Body of pancreas (tissue), 4 donors: ENCODE results near the gene KRT71. TPM values are rescaled to one million over a fixed set of nuclear protein-coding genes. Genes with fewer than 3 reads are reported as not detected.

Source experiments
- ATAC-seq: fragments of 150-250 bp; one replicate; pipeline ENCODE4 v1.9.1; 2016
- DNase-seq, 4 donors: peaks; one replicate each; pipeline ENCODE4 v3.0.0-alpha.2; 2019
- H3K27ac ChIP-seq, 4 donors: fragments of 200-600 bp; sonication (generic); 1 replicate in 3 of 4; 2 replicates in 1 of 4; pipeline versions ENCODE4 v1.5.1 to v1.6.1; 2016 to 2019; ENCODE audit warnings: mild to moderate bottlenecking in 1 of 4, mixed read lengths in 1 of 4, moderate library complexity in 1 of 4
- H3K27me3 ChIP-seq, 2 donors: fragments of 200-600 bp; sonication (generic); one replicate each; pipeline ENCODE4 v1.6.0; 2016; ENCODE audit warnings: mild to moderate bottlenecking in 1 of 2
- H3K36me3 ChIP-seq, 2 donors: fragments of 200-600 bp; sonication (generic); replicated peaks in 1 of 2; 2 replicates each; pipeline ENCODE4 v1.5.1; 2016; ENCODE audit warnings: low read depth in 2 of 2; ENCODE audit not compliant: insufficient read depth in 1 of 2
- H3K4me1 ChIP-seq: fragments of 200-600 bp; sonication (generic); one replicate; pipeline ENCODE4 v1.6.0; 2016
- H3K4me3 ChIP-seq, 2 donors: fragments of 200-600 bp; sonication (generic); 1 replicate in 1 of 2; 2 replicates in 1 of 2; pipeline ENCODE4 v1.5.1; 2016 to 2019
- H3K9me3 ChIP-seq, 3 donors: fragments of 200-600 bp; sonication (generic); 1 replicate in 2 of 3; 2 replicates in 1 of 3; pipeline ENCODE4 v1.5.1; 2016
- POLR2A ChIP-seq, 3 donors: fragments of 450-650 bp; IDR thresholded peaks; one replicate each; pipeline ENCODE4 v1.6.1; 2016; ENCODE audit warnings: antibody characterized with exemption in 3 of 3, mild to moderate bottlenecking in 2 of 3
- WGBS, 2 donors: methylation state at CpG; one replicate each; pipeline ENCODE4 v1.1.5; 2017; 5-methylcytosine and 5-hydroxymethylcytosine counted together
- intact Hi-C: fragments of 100-400 bp; cut with DNase I; formaldehyde crosslinking; loops from one replicate; pipeline ENCODE4 v1.15.1; 2023
- total RNA-seq, 2 donors: library from RNA; depleted of rRNA; stranded (reverse); fragments of >200 nt; gene quantifications; one replicate each; pipeline ENCODE4 v1.1.0, GENCODE V29; 2016
- TF ChIP-seq, protein P1 (sequence below), 7 experiments: fragments of 450-650 bp in 4 of 7; fragments of 200-600 bp in 3 of 7; sonication (generic) in 3 of 7; IDR thresholded peaks; one replicate each; pipeline ENCODE4 v1.5.1; 2016 to 2019; ENCODE audit warnings: antibody characterized with exemption in 7 of 7

KRT71 gene
- total RNA-seq, 2 donors from 2014 or later: not detected

DNA sequence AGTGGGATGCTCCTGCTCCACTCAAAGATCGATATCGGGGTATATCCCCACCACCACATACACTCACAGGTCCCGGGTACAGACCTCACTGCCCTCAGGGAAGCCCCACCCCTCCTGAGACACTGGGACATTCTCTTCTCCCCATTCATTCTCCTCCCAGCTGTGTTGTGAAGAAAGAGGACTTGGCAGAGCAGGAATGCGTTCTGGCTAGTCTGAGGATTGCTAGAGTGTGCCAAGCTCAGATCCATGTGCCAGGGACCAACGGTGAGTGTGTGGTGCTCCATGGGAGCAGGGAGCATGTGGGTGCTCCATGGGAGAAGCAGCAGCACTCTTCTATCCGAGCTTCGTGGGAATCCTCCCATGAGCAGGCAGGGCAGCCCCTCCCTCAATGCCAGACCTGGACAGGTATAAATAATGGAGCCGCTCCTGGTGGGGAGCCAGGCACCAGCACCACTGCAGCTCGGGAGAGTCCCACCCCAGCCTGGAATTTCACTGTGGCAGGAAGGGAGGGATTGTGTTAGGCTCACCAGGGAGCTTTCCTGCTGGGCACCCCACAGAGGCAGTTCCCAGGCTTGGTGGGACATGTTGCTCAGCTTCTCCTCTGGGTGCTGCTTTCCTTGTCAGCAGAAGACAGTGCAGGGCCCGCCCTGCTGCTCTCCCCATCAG is 30.5 kb downstream of the KRT71 start:
- Histone ChIP-seq H3K4me3 (no peak overlapping the region), H3K27ac (peak overlapping the region in 3 of 4 donors; percentile 65 to 76 (median 68)), H3K4me1 (peaks cover 30% of the 10 kb centered on the region), H3K27me3 (no peaks in the 10 kb centered on the region), H3K9me3 (no peaks in the 10 kb centered on the region), H3K36me3 (no peaks in the 10 kb centered on the region)
- TF ChIP-seq, protein P1, sequence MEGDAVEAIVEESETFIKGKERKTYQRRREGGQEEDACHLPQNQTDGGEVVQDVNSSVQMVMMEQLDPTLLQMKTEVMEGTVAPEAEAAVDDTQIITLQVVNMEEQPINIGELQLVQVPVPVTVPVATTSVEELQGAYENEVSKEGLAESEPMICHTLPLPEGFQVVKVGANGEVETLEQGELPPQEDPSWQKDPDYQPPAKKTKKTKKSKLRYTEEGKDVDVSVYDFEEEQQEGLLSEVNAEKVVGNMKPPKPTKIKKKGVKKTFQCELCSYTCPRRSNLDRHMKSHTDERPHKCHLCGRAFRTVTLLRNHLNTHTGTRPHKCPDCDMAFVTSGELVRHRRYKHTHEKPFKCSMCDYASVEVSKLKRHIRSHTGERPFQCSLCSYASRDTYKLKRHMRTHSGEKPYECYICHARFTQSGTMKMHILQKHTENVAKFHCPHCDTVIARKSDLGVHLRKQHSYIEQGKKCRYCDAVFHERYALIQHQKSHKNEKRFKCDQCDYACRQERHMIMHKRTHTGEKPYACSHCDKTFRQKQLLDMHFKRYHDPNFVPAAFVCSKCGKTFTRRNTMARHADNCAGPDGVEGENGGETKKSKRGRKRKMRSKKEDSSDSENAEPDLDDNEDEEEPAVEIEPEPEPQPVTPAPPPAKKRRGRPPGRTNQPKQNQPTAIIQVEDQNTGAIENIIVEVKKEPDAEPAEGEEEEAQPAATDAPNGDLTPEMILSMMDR (IDR thresholded peaks at IDR 0.05): no peak
- TF ChIP-seq POLR2A (IDR thresholded peaks at IDR 0.05): peak in 2 of 3 donors; percentile 15 to 17
- intact Hi-C loops: no loop called here
- peak; percentile 69 for ATAC-seq
- DNase-seq: peak; percentile 41 to 73 (median 58)
- 58 to 68% methylated on average over 5 to 10 of the region's 10 CpGs for WGBS, 2 donors

GRCh38 chr12:52521568-52522266 is 31.2 kb downstream of the KRT71 start:
- no peak overlapping the region for H3K4me3 ChIP-seq
- no peaks in the 10 kb centered on the region for H3K9me3 ChIP-seq
- H3K27me3 ChIP-seq: no peaks in the 10 kb centered on the region
- peak overlapping the region in 3 of 4 donors; percentile 65 to 76 (median 68) for H3K27ac ChIP-seq
- DNase-seq: no peak
- H3K36me3 ChIP-seq: no peaks in the 10 kb centered on the region
- WGBS, 2 donors: 75 to 86% methylated on average over 7 to 10 of the region's 10 CpGs
- intact Hi-C loops: no loop called here
- peaks cover 30% of the 10 kb centered on the region for H3K4me1 ChIP-seq
- TF ChIP-seq, protein P1 (IDR thresholded peaks at IDR 0.05): no peak
- no peak for TF ChIP-seq POLR2A (IDR thresholded peaks at IDR 0.05)
- ATAC-seq: no peak

- Histone ChIP-seq H3K27me3 (no peaks in the 10 kb centered on the region), H3K27ac (peak overlapping the region in 3 of 4 donors; percentile 65 to 76 (median 68)), H3K4me3 (no peak overlapping the region), H3K9me3 (no peaks in the 10 kb centered on the region), H3K36me3 (no peaks in the 10 kb centered on the region), H3K4me1 (peaks cover 30% of the 10 kb centered on the region)
- ATAC-seq: peak; percentile 71
- intact Hi-C loops: no loop called here
- peak; percentile 52 to 82 (median 74) for DNase-seq
- no peak for TF ChIP-seq POLR2A (IDR thresholded peaks at IDR 0.05)
- TF ChIP-seq, protein P1 (IDR thresholded peaks at IDR 0.05): no peak
- 34 to 40% methylated on average over 3 to 10 of the region's 10 CpGs for WGBS, 2 donors
Measured at GRCh38 chr12:52521175-52521567, 31.8 kb downstream of the KRT71 start.

DNA sequence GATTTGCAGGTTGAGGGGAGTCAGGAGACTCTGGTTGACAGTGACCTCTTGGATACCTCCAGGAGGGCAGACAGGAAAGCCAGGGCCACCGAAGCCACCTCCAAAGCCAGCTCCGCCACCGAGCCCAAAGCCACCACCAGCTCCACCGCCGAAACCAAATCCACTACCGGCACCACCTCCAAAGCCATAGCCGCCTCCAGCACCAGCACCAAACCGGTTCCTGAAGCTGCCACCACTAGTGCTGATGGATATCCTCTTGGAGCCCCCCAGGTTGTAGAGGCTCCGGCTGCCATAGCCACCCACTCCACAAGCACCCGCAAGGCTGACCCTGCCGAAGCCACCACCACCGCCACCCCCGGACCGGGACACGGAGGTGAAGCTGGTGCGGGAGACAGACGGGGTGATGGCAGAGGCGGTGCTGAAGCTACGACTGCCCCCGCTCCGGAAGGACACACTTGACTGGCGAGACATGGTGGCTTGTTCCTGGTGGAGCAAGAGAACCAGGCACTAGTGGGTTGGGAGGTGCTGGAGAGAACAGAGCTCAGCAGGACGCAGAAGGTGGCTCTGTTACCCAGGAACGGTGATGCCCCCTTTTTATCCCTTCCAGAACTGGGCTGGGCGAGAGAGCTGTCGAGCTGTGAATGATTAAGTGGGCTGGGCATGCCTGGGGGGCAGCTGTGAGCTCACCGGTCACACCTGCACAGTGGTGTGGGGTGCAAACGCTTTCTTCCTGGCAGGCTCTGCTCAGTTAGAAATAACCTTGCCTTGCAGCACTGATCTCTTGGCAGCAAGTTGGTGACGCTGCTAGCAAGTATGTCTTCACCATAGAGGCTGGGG is 32.9 kb downstream of the KRT71 start, which contains the start of gene KRT5:
KRT5 (minus strand) TSS at position 569 of the 837 bp plus-strand sequence; CDS start at position 471, 98 bp downstream.
- TF ChIP-seq, protein P1 (IDR thresholded peaks at IDR 0.05): no peak
- no peak for TF ChIP-seq POLR2A (IDR thresholded peaks at IDR 0.05)
- 83 to 87% methylated on average over 19 to 29 of the region's 29 CpGs for WGBS, 2 donors
- Histone ChIP-seq H3K27me3 (no peaks in the 10 kb centered on the region), H3K36me3 (no peaks in the 10 kb centered on the region), H3K9me3 (no peaks in the 10 kb centered on the region), H3K4me1 (peaks cover 30% of the 10 kb centered on the region), H3K4me3 (no peak within 1 kb of the TSS), H3K27ac (peak within 1 kb of the TSS in 3 of 4 donors; percentile 65 to 76 (median 68))
- DNase-seq (no peak), ATAC-seq (no peak)
- intact Hi-C loops: loop anchor here (10.0 kb wide), 1 partner anchor 365 kb away; no protein-coding TSS in a partner anchor
